K562 (cell line): ENCODE data around the gene LIX1L. TPM values are rescaled to one million over a fixed set of nuclear protein-coding genes. Genes with fewer than 3 reads are reported as not detected.

Experiments used
- C11orf30 ChIP-seq: fragments of 450-650 bp; IDR thresholded peaks from 2 replicates; pipeline ENCODE4 v1.6.1; 2016; ENCODE audit warnings: low read depth, mild to moderate bottlenecking
- CHD2 ChIP-seq: IDR thresholded peaks from 2 replicates; pipeline ENCODE4 v1.6.1; 2011; ENCODE audit warnings: low read depth, low read length
- FOXM1 ChIP-seq, 2 experiments: fragments of 450-650 bp in 1 of 2; sonication (generic) in 1 of 2; formaldehyde crosslinking in 1 of 2; IDR thresholded peaks; 2 replicates each; pipeline versions ENCODE4 v1.6.1 to v1.9.0; 2017 to 2022; ENCODE audit warnings: low read depth in 2 of 2, mild to moderate bottlenecking in 2 of 2, missing genetic modification reagents in 1 of 2, moderate library complexity in 1 of 2
- JUND ChIP-seq, 2 experiments: IDR thresholded peaks; 2 replicates in 1 of 2; 3 replicates in 1 of 2; pipeline ENCODE4 v1.6.1; 2011; ENCODE audit warnings: borderline replicate concordance in 2 of 2, low read depth in 2 of 2, low read length in 2 of 2, improper control_type of control experiment in 1 of 2, missing biosample characterization in 1 of 2, missing genetic modification characterization in 1 of 2, missing genetic modification reagents in 1 of 2
- MEF2D ChIP-seq: conservative IDR thresholded peaks from 2 replicates; pipeline ENCODE4 v1.6.1; 2016; ENCODE audit warnings: low read depth, missing genetic modification characterization, missing compliant biosample characterization
- MLX ChIP-seq, 2 experiments: fragments of 450-650 bp in 1 of 2; sonication (generic) in 1 of 2; formaldehyde crosslinking; conservative IDR thresholded peaks; 2 replicates each; pipeline versions ENCODE4 v1.4.0 to v1.8.1; 2020 to 2022; ENCODE audit warnings: mild to moderate bottlenecking in 1 of 2, missing genetic modification reagents in 1 of 2
- NFYB ChIP-seq: IDR thresholded peaks from 2 replicates; pipeline ENCODE4 v1.6.1; 2011; ENCODE audit warnings: mild to moderate bottlenecking, moderate library complexity; ENCODE audit not compliant: insufficient read length; ENCODE audit errors: extremely low read depth
- PTTG1 ChIP-seq: fragments of 450-650 bp; IDR thresholded peaks from 2 replicates; pipeline ENCODE4 v1.6.1; 2016; ENCODE audit warnings: low read depth, mild to moderate bottlenecking, missing genetic modification characterization, missing compliant biosample characterization
- RNF2 ChIP-seq: sonication (generic); IDR thresholded peaks from 2 replicates; pipeline ENCODE4 v1.6.1; 2016
- SP1 ChIP-seq: sonication (generic); formaldehyde crosslinking; IDR thresholded peaks from 2 replicates; pipeline ENCODE4 v1.8.1; 2022; ENCODE audit warnings: mild to moderate bottlenecking, missing genetic modification reagents
- SPI1 ChIP-seq: IDR thresholded peaks from 2 replicates; pipeline ENCODE4 v1.6.1; 2011; ENCODE audit warnings: low read depth, low read length, control low read depth, borderline replicate concordance
- TAF9B ChIP-seq: fragments of 450-650 bp; IDR thresholded peaks from 2 replicates; pipeline ENCODE4 v1.6.1; 2018; ENCODE audit warnings: mild to moderate bottlenecking; ENCODE audit not compliant: partially characterized antibody
- ZNF395 ChIP-seq: fragments of 200-800 bp; sonication (Bioruptor generic); IDR thresholded peaks from 2 replicates; pipeline ENCODE4 v1.6.1; 2017; ENCODE audit warnings: missing genetic modification characterization, missing compliant biosample characterization
- polyA plus RNA-seq, 8 experiments: library from polyadenylated mRNA; depleted of rRNA in 4 of 8; stranded (reverse) in 5 of 8; unstranded in 3 of 8; fragments of >200 nt; fragmentation: Nextera tagmentation in 2 of 8; fragmentation: Illumina TruSeq in 1 of 8; extraction: Ambion mirVana in 2 of 8; extraction: Trizol in 1 of 8; gene quantifications; 2 replicates each; pipeline versions ENCODE4 v1.2.1 to v1.2.3, GENCODE V29; 2011 to 2014; ENCODE audit warnings: inconsistent platforms in 1 of 8, missing spikeins in 1 of 8
- total RNA-seq, 7 experiments: library from RNA; depleted of rRNA in 6 of 7; stranded (reverse); fragments of >200 nt in 6 of 7; fragmentation: Illumina TruSeq in 2 of 7; extraction: Trizol in 2 of 7; gene quantifications; 2 replicates each; pipeline versions ENCODE4 v1.2.1 to v1.2.3, GENCODE V29; 2011 to 2021; ENCODE audit warnings: low replicate concordance in 1 of 7
- TF ChIP-seq, protein P1 (sequence below): fragments of 250-450 bp; sonication (Bioruptor Pico); IDR thresholded peaks from 2 replicates; pipeline ENCODE4 v1.4.0; 2020; ENCODE audit warnings: mild to moderate bottlenecking, moderate library complexity, borderline replicate concordance
- TF ChIP-seq, protein P2 (sequence below), 2 experiments: fragments of 450-650 bp in 1 of 2; IDR thresholded peaks; 2 replicates each; pipeline ENCODE4 v1.6.1; 2011 to 2017; ENCODE audit warnings: low read depth in 2 of 2, antibody characterized with exemption in 1 of 2, borderline replicate concordance in 1 of 2, low read length in 1 of 2, mild to moderate bottlenecking in 1 of 2, mixed read lengths in 1 of 2; ENCODE audit not compliant: control insufficient read depth in 1 of 2

LIX1L gene
- total and polyA plus RNA-seq, 9 of the 15 experiments (the other 6 are each of a cell fraction or from before 2014, with no cell fraction given), result 4.6 to 26.5 (median 12.5) TPM

DNA sequence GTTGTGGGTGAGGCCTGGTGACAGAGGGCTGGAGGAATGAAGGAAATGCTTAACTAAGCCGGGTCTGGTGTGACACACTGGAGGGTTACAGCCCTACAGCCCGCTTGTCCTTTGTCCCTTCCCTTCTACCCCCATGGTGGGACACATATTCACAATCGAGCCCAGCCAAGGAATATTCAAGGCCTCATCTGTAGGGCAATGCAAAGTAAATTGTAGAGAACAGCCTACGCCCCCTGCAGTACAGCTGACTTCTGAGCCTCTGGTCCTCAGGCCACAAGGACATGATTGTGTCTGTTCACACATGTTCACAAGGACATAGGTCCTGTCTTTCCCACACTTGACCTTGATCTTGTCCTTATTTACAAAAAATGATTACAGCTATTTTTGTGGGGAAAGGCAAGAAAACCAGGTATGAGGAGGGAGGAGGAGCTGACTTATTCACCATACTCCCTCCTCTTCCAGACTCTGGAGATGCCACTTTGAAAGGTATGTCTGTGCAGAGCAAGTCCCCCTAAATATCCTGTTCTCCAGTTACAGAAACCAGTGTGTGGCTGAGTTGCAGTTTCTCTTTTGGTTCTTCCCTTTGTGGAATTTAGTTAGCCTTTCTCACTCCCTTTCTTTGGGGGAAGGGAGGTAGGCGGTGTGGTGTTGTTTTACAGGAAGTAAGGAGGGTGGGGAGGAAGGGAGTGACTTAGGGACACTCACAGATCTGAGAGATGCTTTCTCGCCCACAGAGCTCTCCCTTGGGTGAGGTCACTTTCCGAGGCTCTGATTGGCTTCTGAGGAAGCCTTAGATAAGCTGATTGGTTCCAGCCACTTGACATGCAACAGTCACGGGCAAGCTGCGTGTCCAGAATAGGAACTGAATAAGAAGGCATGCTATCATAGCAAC, 21.3 kb upstream of the LIX1L start (continued):
- TF ChIP-seq, protein P1, sequence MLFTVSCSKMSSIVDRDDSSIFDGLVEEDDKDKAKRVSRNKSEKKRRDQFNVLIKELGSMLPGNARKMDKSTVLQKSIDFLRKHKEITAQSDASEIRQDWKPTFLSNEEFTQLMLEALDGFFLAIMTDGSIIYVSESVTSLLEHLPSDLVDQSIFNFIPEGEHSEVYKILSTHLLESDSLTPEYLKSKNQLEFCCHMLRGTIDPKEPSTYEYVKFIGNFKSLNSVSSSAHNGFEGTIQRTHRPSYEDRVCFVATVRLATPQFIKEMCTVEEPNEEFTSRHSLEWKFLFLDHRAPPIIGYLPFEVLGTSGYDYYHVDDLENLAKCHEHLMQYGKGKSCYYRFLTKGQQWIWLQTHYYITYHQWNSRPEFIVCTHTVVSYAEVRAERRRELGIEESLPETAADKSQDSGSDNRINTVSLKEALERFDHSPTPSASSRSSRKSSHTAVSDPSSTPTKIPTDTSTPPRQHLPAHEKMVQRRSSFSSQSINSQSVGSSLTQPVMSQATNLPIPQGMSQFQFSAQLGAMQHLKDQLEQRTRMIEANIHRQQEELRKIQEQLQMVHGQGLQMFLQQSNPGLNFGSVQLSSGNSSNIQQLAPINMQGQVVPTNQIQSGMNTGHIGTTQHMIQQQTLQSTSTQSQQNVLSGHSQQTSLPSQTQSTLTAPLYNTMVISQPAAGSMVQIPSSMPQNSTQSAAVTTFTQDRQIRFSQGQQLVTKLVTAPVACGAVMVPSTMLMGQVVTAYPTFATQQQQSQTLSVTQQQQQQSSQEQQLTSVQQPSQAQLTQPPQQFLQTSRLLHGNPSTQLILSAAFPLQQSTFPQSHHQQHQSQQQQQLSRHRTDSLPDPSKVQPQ (CRISPR knock-in tag), result no peak
- TF ChIP-seq ZNF395 (peak; percentile 85; the same call in 1 of the 2 replicates), PTTG1 (tag) (0 out of 2 replicates have a peak, but pooled peaks have one; percentile 46), SP1 (CRISPR knock-in tag) (peak; percentile 68), CHD2 (peak; percentile 59), NFYB (peak; percentile 47), FOXM1 (IDR thresholded peaks at IDR 0.05; ENCODE audit: low read depth) (peak; percentile 61), FOXM1 (CRISPR knock-in tag; IDR thresholded peaks at IDR 0.05; ENCODE audit: low read depth) (peak; percentile 24; the same call in 1 of the 2 replicates), JUND (IDR thresholded peaks at IDR 0.05; ENCODE audit: borderline replicate concordance, low read depth, low read length) (peak; percentile 99), JUND (tag; IDR thresholded peaks at IDR 0.05; ENCODE audit: borderline replicate concordance, low read depth, low read length) (peak; percentile 99), MEF2D (tag) (peak; percentile 56; the same call in 1 of the 2 replicates), MLX (CRISPR knock-in tag; conservative IDR thresholded peaks at IDR 0.05) (peak; percentile 100), C11orf30 (peak; percentile 12), SPI1 (peak; percentile 76), TAF9B (peak; percentile 86), RNF2 (peak; percentile 91)
- TF ChIP-seq, protein P2, sequence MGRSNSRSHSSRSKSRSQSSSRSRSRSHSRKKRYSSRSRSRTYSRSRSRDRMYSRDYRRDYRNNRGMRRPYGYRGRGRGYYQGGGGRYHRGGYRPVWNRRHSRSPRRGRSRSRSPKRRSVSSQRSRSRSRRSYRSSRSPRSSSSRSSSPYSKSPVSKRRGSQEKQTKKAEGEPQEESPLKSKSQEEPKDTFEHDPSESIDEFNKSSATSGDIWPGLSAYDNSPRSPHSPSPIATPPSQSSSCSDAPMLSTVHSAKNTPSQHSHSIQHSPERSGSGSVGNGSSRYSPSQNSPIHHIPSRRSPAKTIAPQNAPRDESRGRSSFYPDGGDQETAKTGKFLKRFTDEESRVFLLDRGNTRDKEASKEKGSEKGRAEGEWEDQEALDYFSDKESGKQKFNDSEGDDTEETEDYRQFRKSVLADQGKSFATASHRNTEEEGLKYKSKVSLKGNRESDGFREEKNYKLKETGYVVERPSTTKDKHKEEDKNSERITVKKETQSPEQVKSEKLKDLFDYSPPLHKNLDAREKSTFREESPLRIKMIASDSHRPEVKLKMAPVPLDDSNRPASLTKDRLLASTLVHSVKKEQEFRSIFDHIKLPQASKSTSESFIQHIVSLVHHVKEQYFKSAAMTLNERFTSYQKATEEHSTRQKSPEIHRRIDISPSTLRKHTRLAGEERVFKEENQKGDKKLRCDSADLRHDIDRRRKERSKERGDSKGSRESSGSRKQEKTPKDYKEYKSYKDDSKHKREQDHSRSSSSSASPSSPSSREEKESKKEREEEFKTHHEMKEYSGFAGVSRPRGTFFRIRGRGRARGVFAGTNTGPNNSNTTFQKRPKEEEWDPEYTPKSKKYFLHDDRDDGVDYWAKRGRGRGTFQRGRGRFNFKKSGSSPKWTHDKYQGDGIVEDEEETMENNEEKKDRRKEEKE (IDR thresholded peaks at IDR 0.05; ENCODE audit: borderline replicate concordance in 1 of 2, control insufficient read depth in 1 of 2, low read depth in 2 of 2, low read length in 1 of 2), result peak in 1 of 2 experiments; percentile 92; a peak in 1 of 4 replicates
